BLaER1 treated with 17β-estradiol and CSF1 and Interleukin-3, amounts not matched to agents 10 nM and 100 nM (cell line): ENCODE results near the gene CENPN.

ENCODE experiments used
- H3K27ac ChIP-seq, 11 experiments: shearing (Covaris generic); formaldehyde crosslinking; 2 replicates each; pipeline ENCODE4 v1.8.1; 2022
- H3K27me3 ChIP-seq, 11 experiments: shearing (Covaris generic); formaldehyde crosslinking; 2 replicates each; pipeline ENCODE4 v1.8.1; 2022
- H3K36me3 ChIP-seq, 11 experiments: shearing (Covaris generic); formaldehyde crosslinking; 2 replicates each; pipeline ENCODE4 v1.8.1; 2022
- H3K4me1 ChIP-seq, 10 experiments: shearing (Covaris generic); formaldehyde crosslinking; 2 replicates each; pipeline ENCODE4 v1.8.1; 2022
- H3K4me2 ChIP-seq, 11 experiments: shearing (Covaris generic); formaldehyde crosslinking; 2 replicates each; pipeline ENCODE4 v1.8.1; 2022
- H3K4me3 ChIP-seq, 10 experiments: shearing (Covaris generic); formaldehyde crosslinking; 2 replicates each; pipeline ENCODE4 v1.8.1; 2022
- H3K9ac ChIP-seq, 11 experiments: shearing (Covaris generic); formaldehyde crosslinking; 2 replicates each; pipeline ENCODE4 v1.8.1; 2022
- H3K9me3 ChIP-seq, 11 experiments: shearing (Covaris generic); formaldehyde crosslinking; replicated peaks in 1 of 11; 2 replicates each; pipeline ENCODE4 v1.8.1; 2022
- H4K20me1 ChIP-seq, 11 experiments: shearing (Covaris generic); formaldehyde crosslinking; 2 replicates each; pipeline ENCODE4 v1.8.1; 2022
- Cebpa-rat ChIP-seq, 11 experiments: shearing (Covaris generic); IDR thresholded peaks; 2 replicates each; pipeline ENCODE4 v1.8.1; 2022

Gene CENPN

GRCh38 chr16:80973991-80974390 lies 33.0 kb upstream of the CENPN start:
- no peaks in the 10 kb centered on the region; a peak in 1 of 22 replicates for H4K20me1 ChIP-seq
- no peak overlapping the region for H3K9ac ChIP-seq
- no peaks in the 10 kb centered on the region for H3K9me3 ChIP-seq
- no peak overlapping the region for H3K27ac ChIP-seq
- TF ChIP-seq Cebpa-rat (IDR thresholded peaks at IDR 0.05) = no peak
- H3K4me3 ChIP-seq = no peak overlapping the region
- H3K36me3 ChIP-seq = peaks cover 50 to 83% (median 77%) of the 10 kb centered on the region in 11 experiments
- no peak overlapping the region for H3K4me2 ChIP-seq
- no peaks in the 10 kb centered on the region for H3K27me3 ChIP-seq
- H3K4me1 ChIP-seq = no peaks in the 10 kb centered on the region

- Histone ChIP-seq H3K4me1 (no peaks in the 10 kb centered on the region), H3K9me3 (no peaks in the 10 kb centered on the region), H3K9ac (no peak overlapping the region), H4K20me1 (no peaks in the 10 kb centered on the region; a peak in 1 of 22 replicates), H3K4me3 (no peak overlapping the region), H3K4me2 (no peak overlapping the region), H3K36me3 (peaks cover 51 to 83% (median 77%) of the 10 kb centered on the region in 11 experiments), H3K27me3 (no peaks in the 10 kb centered on the region), H3K27ac (no peak overlapping the region)
- TF ChIP-seq Cebpa-rat (IDR thresholded peaks at IDR 0.05) = no peak
Measured at GRCh38 chr16:80974649-80975376, 32.2 kb upstream of the CENPN start.

GRCh38 chr16:80976946-80977345 lies 30.1 kb upstream of the CENPN start:
- peaks cover 50 to 92% (median 85%) of the 10 kb centered on the region in 11 experiments for H3K36me3 ChIP-seq
- no peak overlapping the region for H3K9ac ChIP-seq
- no peak overlapping the region for H3K4me3 ChIP-seq
- no peaks in the 10 kb centered on the region; a peak in 1 of 22 replicates for H4K20me1 ChIP-seq
- H3K27ac ChIP-seq = no peak overlapping the region
- no peak overlapping the region for H3K4me2 ChIP-seq
- no peak for TF ChIP-seq Cebpa-rat (IDR thresholded peaks at IDR 0.05)
- H3K9me3 ChIP-seq = no peaks in the 10 kb centered on the region
- H3K4me1 ChIP-seq = no peaks in the 10 kb centered on the region
- no peaks in the 10 kb centered on the region for H3K27me3 ChIP-seq

GRCh38 chr16:80981103-80981502 lies 25.9 kb upstream of the CENPN start:
- peaks cover 0 to 7% (median 2%) of the 10 kb centered on the region in 10 experiments; a peak in 3 of 20 replicates for H3K4me1 ChIP-seq
- H3K4me3 ChIP-seq = no peak overlapping the region
- H3K4me2 ChIP-seq = no peak overlapping the region
- no peak for TF ChIP-seq Cebpa-rat (IDR thresholded peaks at IDR 0.05)
- no peak overlapping the region for H3K9ac ChIP-seq
- peaks cover 40 to 73% (median 56%) of the 10 kb centered on the region in 11 experiments for H3K36me3 ChIP-seq
- H4K20me1 ChIP-seq = peaks cover 0 to 18% (median 5%) of the 10 kb centered on the region in 11 experiments; a peak in 13 of 22 replicates
- no peaks in the 10 kb centered on the region for H3K27me3 ChIP-seq
- H3K27ac ChIP-seq = no peak overlapping the region
- no peaks in the 10 kb centered on the region for H3K9me3 ChIP-seq

- Histone ChIP-seq H4K20me1 (peaks cover 0 to 33% (median 13%) of the 10 kb centered on the region in 11 experiments; a peak in 13 of 22 replicates), H3K9ac (no peak overlapping the region), H3K4me1 (peaks cover 0 to 13% (median 6%) of the 10 kb centered on the region in 10 experiments; a peak in 4 of 20 replicates), H3K27ac (no peak overlapping the region), H3K36me3 (peaks cover 25 to 59% (median 44%) of the 10 kb centered on the region in 11 experiments), H3K9me3 (no peaks in the 10 kb centered on the region), H3K4me2 (no peak overlapping the region), H3K4me3 (no peak overlapping the region), H3K27me3 (no peaks in the 10 kb centered on the region)
- no peak for TF ChIP-seq Cebpa-rat (IDR thresholded peaks at IDR 0.05)
Measured at GRCh38 chr16:80982646-80983045, 24.4 kb upstream of the CENPN start.

GRCh38 chr16:80984124-80984892 lies 22.7 kb upstream of the CENPN start:
- Histone ChIP-seq H3K9ac (no peak overlapping the region), H3K4me1 (peaks cover 0 to 13% (median 6%) of the 10 kb centered on the region in 10 experiments; a peak in 4 of 20 replicates), H3K27me3 (no peaks in the 10 kb centered on the region), H3K4me2 (no peak overlapping the region), H3K4me3 (no peak overlapping the region), H4K20me1 (peaks cover 0 to 47% (median 19%) of the 10 kb centered on the region in 11 experiments; a peak in 14 of 22 replicates), H3K9me3 (no peaks in the 10 kb centered on the region), H3K27ac (no peak overlapping the region), H3K36me3 (peaks cover 19 to 49% (median 27%) of the 10 kb centered on the region in 11 experiments)
- TF ChIP-seq Cebpa-rat (IDR thresholded peaks at IDR 0.05) = no peak

- peaks cover 11 to 41% (median 22%) of the 10 kb centered on the region in 11 experiments for H3K36me3 ChIP-seq
- no peak overlapping the region for H3K27ac ChIP-seq
- H3K27me3 ChIP-seq = no peaks in the 10 kb centered on the region
- H3K9me3 ChIP-seq = no peaks in the 10 kb centered on the region
- H3K4me3 ChIP-seq = no peak overlapping the region
- 0 out of 22 replicates have a peak overlapping the region, but pooled peaks of 1 of the 11 experiments have one; percentile 1 for H3K4me2 ChIP-seq
- no peak overlapping the region for H3K9ac ChIP-seq
- H3K4me1 ChIP-seq = peaks cover 0 to 13% (median 6%) of the 10 kb centered on the region in 10 experiments; a peak in 4 of 20 replicates
- peaks cover 0 to 54% (median 19%) of the 10 kb centered on the region in 11 experiments; a peak in 14 of 22 replicates for H4K20me1 ChIP-seq
- TF ChIP-seq Cebpa-rat (IDR thresholded peaks at IDR 0.05) = no peak
Measured at GRCh38 chr16:80985611-80986010, 21.4 kb upstream of the CENPN start.

GRCh38 chr16:80986557-80986956 lies 20.5 kb upstream of the CENPN start:
- Histone ChIP-seq H4K20me1 (peaks cover 0 to 63% (median 19%) of the 10 kb centered on the region in 11 experiments; a peak in 14 of 22 replicates), H3K4me1 (peaks cover 0 to 13% (median 6%) of the 10 kb centered on the region in 10 experiments; a peak in 4 of 20 replicates), H3K9ac (no peak overlapping the region), H3K36me3 (peaks cover 10 to 41% (median 29%) of the 10 kb centered on the region in 11 experiments), H3K27me3 (no peaks in the 10 kb centered on the region), H3K27ac (no peak overlapping the region), H3K4me3 (no peak overlapping the region), H3K9me3 (no peaks in the 10 kb centered on the region), H3K4me2 (no peak overlapping the region)
- TF ChIP-seq Cebpa-rat (IDR thresholded peaks at IDR 0.05) = no peak

- Histone ChIP-seq H3K9ac (no peak overlapping the region), H4K20me1 (peaks cover 0 to 75% (median 26%) of the 10 kb centered on the region in 11 experiments; a peak in 14 of 22 replicates), H3K36me3 (peaks cover 18 to 51% (median 34%) of the 10 kb centered on the region in 11 experiments), H3K4me3 (no peak overlapping the region), H3K4me2 (no peak overlapping the region), H3K4me1 (peaks cover 0 to 13% (median 6%) of the 10 kb centered on the region in 10 experiments; a peak in 4 of 20 replicates), H3K9me3 (no peaks in the 10 kb centered on the region), H3K27ac (no peak overlapping the region), H3K27me3 (no peaks in the 10 kb centered on the region)
- no peak for TF ChIP-seq Cebpa-rat (IDR thresholded peaks at IDR 0.05)
Measured at GRCh38 chr16:80988756-80989155, 18.3 kb upstream of the CENPN start.
